ENCODE measurements around the gene DNAJC25.
A peak's percentile ranks its signal among the peaks of the same experiment; 100 is the strongest.
"Not testable (repeated sequence)": the region's sequence is repeated elsewhere in the genome, so short reads cannot be mapped to it uniquely, and the experiment has no call there.

DNAJC25 gene

GRCh38 chr9:111610149-111610548, 21.0 kb upstream of the DNAJC25 start:
- TF ChIP-seq POLR2A (IDR thresholded peaks at IDR 0.05; ENCODE audit: low read length): no peak
- no peak for TF ChIP-seq GATA1 (IDR thresholded peaks at IDR 0.05; ENCODE audit: low read depth, low read length)
- no peak for DNase-seq

- no peak for DNase-seq
- TF ChIP-seq POLR2A (IDR thresholded peaks at IDR 0.05; ENCODE audit: low read length): no peak
- TF ChIP-seq GATA1 (IDR thresholded peaks at IDR 0.05; ENCODE audit: low read depth, low read length): no peak
Observed at GRCh38 chr9:111610845-111611244, 20.3 kb upstream of the DNAJC25 start.

- no peak for DNase-seq
- no peak for TF ChIP-seq GATA1 (IDR thresholded peaks at IDR 0.05; ENCODE audit: low read depth, low read length)
- TF ChIP-seq POLR2A (IDR thresholded peaks at IDR 0.05; ENCODE audit: low read length): no peak
Observed at GRCh38 chr9:111613436-111614040, 17.6 kb upstream of the DNAJC25 start.

GRCh38 chr9:111615928-111616327, 15.2 kb upstream of the DNAJC25 start:
- no peak for DNase-seq
- TF ChIP-seq GATA1 (IDR thresholded peaks at IDR 0.05; ENCODE audit: low read depth, low read length) (no peak), POLR2A (IDR thresholded peaks at IDR 0.05; ENCODE audit: low read length) (no peak)

- DNase-seq: not testable (repeated sequence)
Observed at GRCh38 chr9:111617349-111617748, 13.8 kb upstream of the DNAJC25 start.

GRCh38 chr9:111621895-111622480, 9.1 kb upstream of the DNAJC25 start:
- TF ChIP-seq GATA1 (IDR thresholded peaks at IDR 0.05; ENCODE audit: low read depth, low read length): no peak
- no peak for TF ChIP-seq POLR2A (IDR thresholded peaks at IDR 0.05; ENCODE audit: low read length)
- peak; percentile 21 to 48 for DNase-seq

- TF ChIP-seq GATA1 (IDR thresholded peaks at IDR 0.05; ENCODE audit: low read depth, low read length): no peak
- TF ChIP-seq POLR2A (IDR thresholded peaks at IDR 0.05; ENCODE audit: low read length): no peak
- no peak for DNase-seq
Observed at GRCh38 chr9:111622626-111623025, 8.5 kb upstream of the DNAJC25 start.

- no peak for DNase-seq
- no peak for TF ChIP-seq POLR2A (IDR thresholded peaks at IDR 0.05; ENCODE audit: low read length)
- no peak for TF ChIP-seq GATA1 (IDR thresholded peaks at IDR 0.05; ENCODE audit: low read depth, low read length)
Observed at GRCh38 chr9:111627260-111627963, 3.7 kb upstream of the DNAJC25 start.

GRCh38 chr9:111628411-111628810, 2.7 kb upstream of the DNAJC25 start:
- no peak for DNase-seq
- no peak for TF ChIP-seq POLR2A (IDR thresholded peaks at IDR 0.05; ENCODE audit: low read length)
- no peak for TF ChIP-seq GATA1 (IDR thresholded peaks at IDR 0.05; ENCODE audit: low read depth, low read length)

- DNase-seq: no peak
- no peak for TF ChIP-seq GATA1 (IDR thresholded peaks at IDR 0.05; ENCODE audit: low read depth, low read length)
- TF ChIP-seq POLR2A (IDR thresholded peaks at IDR 0.05; ENCODE audit: low read length): no peak
Observed at GRCh38 chr9:111630182-111630963, 761 bp upstream of the DNAJC25 start.

- no peak for TF ChIP-seq POLR2A (IDR thresholded peaks at IDR 0.05; ENCODE audit: low read length)
- TF ChIP-seq GATA1 (IDR thresholded peaks at IDR 0.05; ENCODE audit: low read depth, low read length): no peak
- DNase-seq: no peak
Observed at GRCh38 chr9:111630964-111631213, 245 bp upstream of the DNAJC25 start.

- DNase-seq: peak; percentile 43 to 57
- TF ChIP-seq POLR2A (IDR thresholded peaks at IDR 0.05; ENCODE audit: low read length) (no peak), GATA1 (IDR thresholded peaks at IDR 0.05; ENCODE audit: low read depth, low read length) (no peak)
Observed at GRCh38 chr9:111632060-111632459, 926 bp downstream of the DNAJC25 start.

- DNase-seq: no peak
- no peak for TF ChIP-seq GATA1 (IDR thresholded peaks at IDR 0.05; ENCODE audit: low read depth, low read length)
- TF ChIP-seq POLR2A (IDR thresholded peaks at IDR 0.05; ENCODE audit: low read length): no peak
Observed at GRCh38 chr9:111632695-111633388, 1.7 kb downstream of the DNAJC25 start.

- TF ChIP-seq GATA1 (IDR thresholded peaks at IDR 0.05; ENCODE audit: low read depth, low read length) (no peak), POLR2A (IDR thresholded peaks at IDR 0.05; ENCODE audit: low read length) (no peak)
- DNase-seq: no peak
Observed at GRCh38 chr9:111633389-111633736, 2.2 kb downstream of the DNAJC25 start.

Data from erythroblast (primary cell).